Keratinocyte (primary cell): Measurements from ENCODE around the gene KCNAB2. TPM values are rescaled to one million over a fixed set of nuclear protein-coding genes. Genes with fewer than 3 reads are reported as not detected.

Source experiments
- DNase-seq: peaks from one replicate; pipeline ENCODE4 v3.0.0-alpha.2; 2011; ENCODE audit warnings: low read depth, missing footprints, low spot score
- FAIRE-seq: peaks from 2 replicates; lab custom pipeline; 2011; peaks lifted over from hg19 to GRCh38; lab: Jason Lieb, UNC
- H2AFZ ChIP-seq: 2 replicates; pipeline ENCODE4 v1.6.0; 2012; ENCODE audit warnings: low read length, control low read depth, inconsistent platforms; ENCODE audit not compliant: control insufficient read depth
- H3K27ac ChIP-seq: 2 replicates; pipeline ENCODE4 v1.5.1; 2011; ENCODE audit warnings: low read length; ENCODE audit not compliant: control insufficient read depth, insufficient read depth
- H3K27me3 ChIP-seq: 3 replicates; pipeline ENCODE4 v1.6.0; 2011; ENCODE audit warnings: low read length; ENCODE audit not compliant: control insufficient read depth, insufficient read depth; ENCODE audit errors: extremely low read depth
- H3K36me3 ChIP-seq, 2 experiments: 2 replicates in 1 of 2; 3 replicates in 1 of 2; pipeline ENCODE4 v1.5.1; 2011; ENCODE audit warnings: low read length in 2 of 2, mild to moderate bottlenecking in 1 of 2; ENCODE audit not compliant: control insufficient read depth in 2 of 2, insufficient read depth in 2 of 2; ENCODE audit errors: extremely low read depth in 1 of 2
- H3K4me1 ChIP-seq: 3 replicates; pipeline ENCODE4 v1.5.1; 2011; ENCODE audit warnings: low read length; ENCODE audit not compliant: control insufficient read depth, insufficient read depth; ENCODE audit errors: extremely low read depth
- H3K4me2 ChIP-seq: 3 replicates; pipeline ENCODE4 v1.6.0; 2011; ENCODE audit warnings: low read depth, low read length; ENCODE audit not compliant: control insufficient read depth, insufficient read depth; ENCODE audit errors: extremely low read depth
- H3K4me3 ChIP-seq, 3 experiments: fragments of 200-600 bp in 1 of 3; sonication (generic) in 1 of 3; 2 replicates in 2 of 3; 3 replicates in 1 of 3; pipeline ENCODE4 v1.5.1; 2011 to 2016; ENCODE audit warnings: low read length in 3 of 3, mild to moderate bottlenecking in 3 of 3, control low read depth in 2 of 3, inconsistent platforms in 1 of 3, low read depth in 1 of 3, mixed read lengths in 1 of 3, mixed run types in 1 of 3, moderate library complexity in 1 of 3; ENCODE audit not compliant: control insufficient read depth in 2 of 3, insufficient read depth in 2 of 3; ENCODE audit errors: extremely low read depth in 1 of 3
- H3K79me2 ChIP-seq: 2 replicates; pipeline ENCODE4 v1.6.0; 2012; ENCODE audit warnings: low read length; ENCODE audit not compliant: control insufficient read depth, insufficient read depth
- H3K9ac ChIP-seq: 3 replicates; pipeline ENCODE4 v1.6.0; 2011; ENCODE audit warnings: low read length; ENCODE audit not compliant: control insufficient read depth, insufficient read depth; ENCODE audit errors: extremely low read depth
- H3K9me1 ChIP-seq: 3 replicates; pipeline ENCODE4 v1.6.0; 2011; ENCODE audit warnings: low read length; ENCODE audit not compliant: control insufficient read depth, insufficient read depth; ENCODE audit errors: extremely low read depth
- H3K9me3 ChIP-seq: 2 replicates; pipeline ENCODE4 v1.5.1; 2012; ENCODE audit warnings: low read depth, low read length; ENCODE audit not compliant: control insufficient read depth
- H4K20me1 ChIP-seq: 3 replicates; pipeline ENCODE4 v1.6.0; 2011; ENCODE audit warnings: low read length; ENCODE audit not compliant: control insufficient read depth, insufficient read depth; ENCODE audit errors: extremely low read depth
- CTCF ChIP-seq, 3 experiments: IDR thresholded peaks in 1 of 3; conservative IDR thresholded peaks in 1 of 3; optimal IDR thresholded peaks in 1 of 3; 2 replicates in 2 of 3; 3 replicates in 1 of 3; pipeline versions ENCODE3 to v1.5.1; 2011; ENCODE audit warnings: low read length in 3 of 3, mild to moderate bottlenecking in 3 of 3, moderate library complexity in 2 of 3, control low read depth in 1 of 3, inconsistent platforms in 1 of 3; ENCODE audit not compliant: insufficient read depth in 2 of 3; ENCODE audit errors: extremely low read depth in 1 of 3
- EZH2 ChIP-seq: IDR thresholded peaks from one replicate; pipeline ENCODE4 v1.6.1; 2012; ENCODE audit warnings: inconsistent platforms, mild to moderate bottlenecking, low read length, moderate library complexity
- dilution Hi-C: fragments of 300-500 bp; cut with MboI; formaldehyde crosslinking; loops from one replicate; pipeline ENCODE4 v1.7.0; 2020; ENCODE audit warnings: low sequenced_read_pairs; ENCODE audit not compliant: extremely low pct_ligation_motif_present
- polyA plus RNA-seq, 5 experiments: library from polyadenylated mRNA; depleted of rRNA in 3 of 5; stranded (reverse) in 3 of 5; stranded (forward) in 1 of 5; unstranded in 1 of 5; fragments of >200 nt; gene quantifications; 1 replicate in 1 of 5; 2 replicates in 3 of 5; 3 replicates in 1 of 5; pipeline versions ENCODE4 v1.2.1 to v1.2.3, GENCODE V29; 2011 to 2012; ENCODE audit warnings: missing spikeins in 2 of 5, low read depth in 1 of 5, low replicate concordance in 1 of 5

Gene KCNAB2
- polyA plus RNA-seq, 1 donor (not counting 4 experiments of a cell fraction or from before 2014, with no cell fraction given): 1.8 TPM

GRCh38 chr1:6124341-6124740, 78.7 kb downstream of the KCNAB2 start:
- Histone ChIP-seq H3K27me3 (peaks cover 23% of the 10 kb centered on the region), H3K27ac (no peak overlapping the region)

GRCh38 chr1:6124746-6125365, 79.2 kb downstream of the KCNAB2 start:
- Histone ChIP-seq H3K9me1 (no peaks in the 10 kb centered on the region), H3K4me2 (no peak overlapping the region), H2AFZ (no peak overlapping the region), H3K4me1 (no peaks in the 10 kb centered on the region), H3K9ac (no peak overlapping the region), H3K9me3 (no peaks in the 10 kb centered on the region), H3K4me3 (no peak overlapping the region), H3K79me2 (no peaks in the 10 kb centered on the region), H3K27me3 (peaks cover 23% of the 10 kb centered on the region), H3K36me3 (no peaks in the 10 kb centered on the region), H3K27ac (no peak overlapping the region), H4K20me1 (no peaks in the 10 kb centered on the region)
- TF ChIP-seq CTCF (optimal IDR thresholded peaks at IDR 0.05 in 1 of 3, IDR thresholded peaks at IDR 0.05 in 1 of 3, conservative IDR thresholded peaks at IDR 0.05 in 1 of 3; ENCODE audit: extremely low read depth in 1 of 3, insufficient read depth in 2 of 3, low read length in 3 of 3) (no peak), EZH2 (no peak)
- dilution Hi-C loops: no loop called here
- FAIRE-seq: no peak
- DNase-seq: no peak

More at GRCh38 chr1:6124341-6124740, 78.7 kb downstream of the KCNAB2 start:
- H2AFZ ChIP-seq: no peak overlapping the region
- no peak overlapping the region for H3K4me3 ChIP-seq
- no peaks in the 10 kb centered on the region for H3K9me3 ChIP-seq
- TF ChIP-seq CTCF (optimal IDR thresholded peaks at IDR 0.05 in 1 of 3, IDR thresholded peaks at IDR 0.05 in 1 of 3, conservative IDR thresholded peaks at IDR 0.05 in 1 of 3; ENCODE audit: extremely low read depth in 1 of 3, insufficient read depth in 2 of 3, low read length in 3 of 3) (no peak), EZH2 (no peak)
- FAIRE-seq: no peak
- H3K9me1 ChIP-seq: no peaks in the 10 kb centered on the region
- no peak overlapping the region for H3K4me2 ChIP-seq
- no peaks in the 10 kb centered on the region for H3K4me1 ChIP-seq
- no peaks in the 10 kb centered on the region for H3K79me2 ChIP-seq
- dilution Hi-C loops: no loop called here
- no peaks in the 10 kb centered on the region for H4K20me1 ChIP-seq
- no peaks in the 10 kb centered on the region for H3K36me3 ChIP-seq
- H3K9ac ChIP-seq: no peak overlapping the region
- no peak for DNase-seq
